ENCODE measurements around the gene FGFR2.

The FGFR2 gene

DNA sequence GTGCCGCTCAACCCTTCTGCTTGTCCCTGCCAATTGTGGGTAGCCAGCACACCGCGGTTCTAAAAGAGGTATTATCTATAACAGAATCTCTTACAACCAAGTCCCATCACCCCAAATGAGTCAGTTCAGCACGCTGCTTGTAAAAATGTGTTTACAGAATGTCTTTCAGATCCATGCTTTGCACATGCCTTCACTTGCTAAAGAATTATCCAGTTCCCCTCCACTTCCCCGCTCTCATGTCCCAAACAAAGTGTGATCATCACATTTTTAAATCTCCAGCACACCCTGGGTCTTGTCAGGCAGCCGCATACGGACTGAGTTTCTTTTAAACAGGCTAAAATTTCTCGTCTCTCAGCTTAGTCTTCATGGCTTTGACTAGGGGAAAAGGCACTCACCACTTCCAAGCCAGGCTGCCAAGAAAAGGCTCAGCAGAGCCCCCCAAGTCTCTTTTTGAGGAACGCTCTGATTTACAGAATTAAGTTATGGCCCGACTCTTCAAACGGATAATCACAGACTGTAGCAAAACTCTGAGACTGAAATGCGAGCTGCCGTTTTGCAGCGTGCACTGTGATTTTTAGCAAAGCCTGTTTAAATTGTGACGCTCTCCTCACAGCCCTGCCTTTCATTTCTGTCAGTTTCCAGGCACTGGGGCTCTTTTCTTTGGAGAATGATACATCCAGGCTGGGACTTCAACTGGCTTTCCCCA, 29.8 kb upstream of the FGFR2 start:
- TF ChIP-seq, protein P1, sequence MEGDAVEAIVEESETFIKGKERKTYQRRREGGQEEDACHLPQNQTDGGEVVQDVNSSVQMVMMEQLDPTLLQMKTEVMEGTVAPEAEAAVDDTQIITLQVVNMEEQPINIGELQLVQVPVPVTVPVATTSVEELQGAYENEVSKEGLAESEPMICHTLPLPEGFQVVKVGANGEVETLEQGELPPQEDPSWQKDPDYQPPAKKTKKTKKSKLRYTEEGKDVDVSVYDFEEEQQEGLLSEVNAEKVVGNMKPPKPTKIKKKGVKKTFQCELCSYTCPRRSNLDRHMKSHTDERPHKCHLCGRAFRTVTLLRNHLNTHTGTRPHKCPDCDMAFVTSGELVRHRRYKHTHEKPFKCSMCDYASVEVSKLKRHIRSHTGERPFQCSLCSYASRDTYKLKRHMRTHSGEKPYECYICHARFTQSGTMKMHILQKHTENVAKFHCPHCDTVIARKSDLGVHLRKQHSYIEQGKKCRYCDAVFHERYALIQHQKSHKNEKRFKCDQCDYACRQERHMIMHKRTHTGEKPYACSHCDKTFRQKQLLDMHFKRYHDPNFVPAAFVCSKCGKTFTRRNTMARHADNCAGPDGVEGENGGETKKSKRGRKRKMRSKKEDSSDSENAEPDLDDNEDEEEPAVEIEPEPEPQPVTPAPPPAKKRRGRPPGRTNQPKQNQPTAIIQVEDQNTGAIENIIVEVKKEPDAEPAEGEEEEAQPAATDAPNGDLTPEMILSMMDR (IDR thresholded peaks at IDR 0.05): no peak
- Histone ChIP-seq H3K27me3 (peaks cover 11% of the 10 kb centered on the region), H3K36me3 (no peaks in the 10 kb centered on the region), H3K9me3 (no peaks in the 10 kb centered on the region), H3K4me3 (ENCODE audit: low read depth in 1 of 2, low read length in 1 of 2) (no peak overlapping the region), H3K4me1 (ENCODE audit: control insufficient read depth in 1 of 2, insufficient read depth in 1 of 2, low read depth in 1 of 2, low read length in 1 of 2) (no peaks in the 10 kb centered on the region), H3K27ac (no peak overlapping the region)

DNA sequence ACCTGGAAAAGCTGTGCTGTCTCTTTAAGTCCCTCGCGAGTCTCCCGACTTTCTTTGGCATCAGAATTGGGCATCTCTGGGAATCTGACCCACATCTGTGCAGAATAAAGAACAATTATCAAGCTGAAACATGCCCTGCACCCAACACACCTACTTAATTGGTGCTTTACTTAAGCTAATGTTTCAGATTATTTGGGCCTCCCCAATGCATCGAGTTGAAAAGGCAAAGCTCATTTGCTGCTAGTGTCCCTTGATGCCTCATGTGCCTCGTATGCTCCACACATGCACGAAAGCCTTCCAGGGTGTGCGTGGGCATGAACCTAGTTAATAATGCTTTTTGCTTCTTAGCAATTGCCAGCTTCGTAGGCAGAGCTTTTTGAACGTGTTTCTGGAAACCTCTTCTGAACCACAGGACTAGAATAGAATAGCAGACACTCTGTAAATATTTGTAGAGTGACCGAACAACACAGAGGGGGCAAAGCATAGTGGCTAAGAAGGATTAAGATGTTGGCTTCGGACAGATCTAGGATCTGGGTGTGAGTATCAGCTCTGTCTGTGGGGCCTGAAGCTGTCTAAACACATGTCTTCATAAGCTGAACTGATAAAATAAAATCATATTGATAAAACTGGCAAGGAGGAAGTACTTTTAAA, 26.7 kb upstream of the FGFR2 start:
- peaks cover 11% of the 10 kb centered on the region for H3K27me3 ChIP-seq

DNA sequence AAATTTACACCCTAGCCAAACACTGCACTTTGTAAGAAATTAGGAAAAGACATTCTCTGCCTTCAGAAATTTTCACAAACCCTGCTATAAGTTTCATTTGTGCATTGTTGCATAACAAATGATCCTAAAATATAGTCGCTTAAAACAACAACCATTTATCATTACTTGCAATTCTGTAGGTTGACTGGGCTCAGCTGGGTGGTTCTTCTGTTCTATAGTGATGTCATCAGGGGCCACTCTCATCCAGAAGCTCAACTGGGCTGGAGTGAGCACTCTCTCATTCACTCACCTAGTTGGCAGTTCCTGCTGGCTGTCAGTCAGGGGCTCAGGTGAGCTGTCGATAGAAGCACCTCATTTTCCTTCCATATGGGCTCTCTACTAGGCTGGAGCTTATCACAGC, 20.7 kb upstream of the FGFR2 start:
- TF ChIP-seq, protein P1 (IDR thresholded peaks at IDR 0.05): no peak
- Histone ChIP-seq H3K4me3 (ENCODE audit: low read depth in 1 of 2, low read length in 1 of 2) (no peak overlapping the region), H3K27me3 (no peaks in the 10 kb centered on the region), H3K4me1 (ENCODE audit: control insufficient read depth in 1 of 2, insufficient read depth in 1 of 2, low read depth in 1 of 2, low read length in 1 of 2) (no peaks in the 10 kb centered on the region), H3K9me3 (no peaks in the 10 kb centered on the region), H3K27ac (no peak overlapping the region), H3K36me3 (no peaks in the 10 kb centered on the region)

More for the DNA sequence above, 26.7 kb upstream of the FGFR2 start:
- Histone ChIP-seq H3K27ac (no peak overlapping the region), H3K4me1 (ENCODE audit: control insufficient read depth in 1 of 2, insufficient read depth in 1 of 2, low read depth in 1 of 2, low read length in 1 of 2) (no peaks in the 10 kb centered on the region), H3K9me3 (no peaks in the 10 kb centered on the region), H3K4me3 (ENCODE audit: low read depth in 1 of 2, low read length in 1 of 2) (no peak overlapping the region), H3K36me3 (no peaks in the 10 kb centered on the region)
- TF ChIP-seq, protein P1 (IDR thresholded peaks at IDR 0.05): no peak

DNA sequence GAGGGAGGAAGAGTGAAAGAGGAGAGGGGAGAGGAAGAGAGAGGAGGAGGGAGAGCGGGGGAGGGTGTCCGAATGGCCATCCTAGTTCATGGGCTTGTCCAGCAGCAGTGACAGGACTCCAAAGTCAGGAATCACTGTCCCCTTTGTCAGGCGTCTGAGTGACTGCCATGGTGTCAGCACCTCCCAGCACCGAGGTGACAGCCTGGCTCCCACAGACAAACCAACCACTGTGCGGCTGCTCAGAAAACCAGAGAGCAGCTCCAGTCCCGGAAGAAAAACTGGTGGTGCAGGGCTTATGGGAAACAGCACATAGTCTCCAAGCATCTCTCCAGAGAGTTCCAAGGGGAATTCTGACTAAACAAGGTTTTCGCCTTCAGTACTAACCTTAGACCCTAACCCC, 18.9 kb upstream of the FGFR2 start:
- Histone ChIP-seq H3K27me3 (no peaks in the 10 kb centered on the region), H3K4me3 (ENCODE audit: low read depth in 1 of 2, low read length in 1 of 2) (no peak overlapping the region), H3K36me3 (no peaks in the 10 kb centered on the region), H3K27ac (no peak overlapping the region), H3K9me3 (no peaks in the 10 kb centered on the region), H3K4me1 (ENCODE audit: control insufficient read depth in 1 of 2, insufficient read depth in 1 of 2, low read depth in 1 of 2, low read length in 1 of 2) (no peaks in the 10 kb centered on the region)
- TF ChIP-seq, protein P1 (IDR thresholded peaks at IDR 0.05): no peak

DNA sequence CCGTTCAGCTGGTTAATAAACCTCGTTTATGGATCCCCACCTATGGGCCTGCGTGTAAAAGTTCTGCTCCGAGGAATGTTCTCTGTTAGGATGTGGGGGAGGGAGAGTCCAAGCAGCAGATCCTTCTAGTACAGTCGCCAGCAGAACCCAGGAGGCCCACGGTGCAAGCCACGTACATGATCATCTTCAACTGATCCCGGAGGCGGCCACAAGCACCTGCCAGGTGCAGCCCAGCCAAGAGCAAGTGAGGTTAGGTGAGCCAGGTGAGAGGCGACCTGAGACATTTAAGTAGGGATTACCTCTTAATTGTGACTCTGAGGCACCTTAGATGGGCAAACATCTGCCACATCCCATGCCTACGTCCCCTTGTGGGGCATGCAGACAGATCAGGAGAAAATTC, 18.0 kb upstream of the FGFR2 start:
- no peaks in the 10 kb centered on the region for H3K4me1 ChIP-seq (ENCODE audit: control insufficient read depth in 1 of 2, insufficient read depth in 1 of 2, low read depth in 1 of 2, low read length in 1 of 2)
- H3K36me3 ChIP-seq: no peaks in the 10 kb centered on the region
- no peak overlapping the region for H3K4me3 ChIP-seq (ENCODE audit: low read depth in 1 of 2, low read length in 1 of 2)
- H3K9me3 ChIP-seq: no peaks in the 10 kb centered on the region
- TF ChIP-seq, protein P1 (IDR thresholded peaks at IDR 0.05): no peak
- no peak overlapping the region for H3K27ac ChIP-seq
- no peaks in the 10 kb centered on the region for H3K27me3 ChIP-seq

All from neutrophil (primary cell).